Adrenal gland (tissue), 12 donors: ENCODE results near the gene PFKM. TPM values are rescaled to one million over a fixed set of nuclear protein-coding genes. Genes with fewer than 3 reads are reported as not detected.

Experiments used
- DNase-seq, 7 donors: peaks; one replicate each; pipeline ENCODE4 v3.0.0-alpha.2; 2019 to 2020
- H3K27ac ChIP-seq, 5 donors: fragments of 200-600 bp; sonication (generic) in 4 of 5; 1 replicate in 3 of 5; 2 replicates in 2 of 5; pipeline versions ENCODE4 v1.5.1 to v1.8.0; 2016 to 2020; ENCODE audit warnings: mild to moderate bottlenecking in 1 of 5
- H3K27me3 ChIP-seq: fragments of 200-600 bp; 2 replicates; pipeline ENCODE4 v1.8.0; 2021
- H3K36me3 ChIP-seq, 2 donors: fragments of 200-600 bp; replicated peaks in 1 of 2; 1 replicate in 1 of 2; 2 replicates in 1 of 2; pipeline versions ENCODE4 v1.5.1 to v1.8.0; 2018 to 2022
- H3K4me1 ChIP-seq, 2 donors: fragments of 200-600 bp; replicated peaks in 1 of 2; 1 replicate in 1 of 2; 2 replicates in 1 of 2; pipeline versions ENCODE4 v1.5.1 to v1.8.0; 2018 to 2021
- H3K4me3 ChIP-seq, 4 donors: fragments of 200-600 bp; sonication (generic) in 3 of 4; one replicate each; pipeline ENCODE4 v1.5.1; 2016 to 2018
- H3K9me3 ChIP-seq, 3 donors: fragments of 200-600 bp; sonication (generic) in 1 of 3; replicated peaks in 1 of 3; 1 replicate in 2 of 3; 2 replicates in 1 of 3; pipeline versions ENCODE4 v1.5.1 to v1.8.0; 2016 to 2021
- POLR2A ChIP-seq, 2 donors: fragments of 450-650 bp; IDR thresholded peaks; one replicate each; pipeline ENCODE4 v1.6.1; 2017; ENCODE audit warnings: antibody characterized with exemption in 2 of 2, mild to moderate bottlenecking in 2 of 2, moderate library complexity in 1 of 2
- WGBS, 4 donors: extraction: QIAGEN DNeasy Blood & Tissue Kit in 2 of 4; methylation state at CpG; one replicate each; pipeline versions ENCODE4 v1.1.5 to v1.1.7; 2013 to 2017; 5-methylcytosine and 5-hydroxymethylcytosine counted together
- intact Hi-C, 2 donors: fragments of 100-400 bp; cut with DNase I; formaldehyde crosslinking; loops; one replicate each; pipeline versions ENCODE4 v1.14.1 to v1.15.0; 2022 to 2023
- polyA plus RNA-seq, 3 donors: library from polyadenylated mRNA; stranded (reverse); fragments of 200-250 nt in 2 of 3; fragments of 350-450 nt in 1 of 3; fragmentation: Illumina TruSeq in 1 of 3; extraction: RNeasy Lipid Tissue Mini Kit (QIAGEN cat#74804) in 1 of 3; gene quantifications; one replicate each; pipeline ENCODE4 v1.2.3, GENCODE V29; 2013 to 2014
- total RNA-seq, 9 donors: library from RNA; depleted of rRNA in 4 of 9; stranded (reverse); fragments of >200 nt in 4 of 9; fragments of 120-200 nt in 1 of 9; fragmentation: NEBNext Ultra II Directional in 1 of 9; extraction: Animal tissue kit (Norgen Biotek cat#: 25700) in 1 of 9; gene quantifications; one replicate each; pipeline versions ENCODE4 v1.1.0 to v1.2.4, GENCODE V29; 2013 to 2023
- TF ChIP-seq, protein P1 (sequence below), 6 experiments: fragments of 450-650 bp in 4 of 6; fragments of 200-600 bp in 2 of 6; sonication (generic) in 1 of 6; IDR thresholded peaks; 1 replicate in 5 of 6; 2 replicates in 1 of 6; pipeline versions ENCODE4 v1.5.1 to v1.8.0; 2016 to 2021; ENCODE audit warnings: antibody characterized with exemption in 6 of 6, mild to moderate bottlenecking in 2 of 6, moderate library complexity in 1 of 6
- donor health status: healthy with polysubstance abuse.
- donor health status: Bipolar disorder and iron deficiency.
- donor health status: DM: yes; HTN: yes; CAD: no.
- donor health status: DM: no; HTN: no; CAD: no.
- donor health status: DM: no; HTN: no; CAD: no.
- donor health status: DM: yes; HTN: yes; CAD: no.

The PFKM gene
- total and polyA plus RNA-seq, 12 donors, result 44.4 to 183 (median 107) TPM

DNA sequence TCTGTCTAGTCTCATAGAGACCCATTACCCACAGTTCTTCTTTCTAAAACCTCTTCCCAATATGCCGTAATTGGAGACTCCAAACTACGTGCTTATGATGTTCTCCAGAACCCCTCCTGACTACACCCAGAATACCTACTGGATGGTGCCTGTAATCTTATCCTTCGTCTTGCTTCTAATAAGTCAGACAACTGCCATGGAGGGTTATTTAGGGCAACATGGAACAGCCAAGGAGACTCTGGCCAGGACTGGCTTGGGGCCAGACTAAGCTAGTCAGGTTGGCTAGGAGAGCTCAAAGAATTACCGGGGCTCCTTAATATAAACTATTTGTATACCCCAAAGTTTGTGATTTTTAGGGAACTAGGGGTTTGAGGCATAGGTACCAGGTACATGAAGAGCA is 6.8 kb downstream of the PFKM start:
- H3K9me3 ChIP-seq, result no peaks in the 10 kb centered on the region
- WGBS, 4 donors, result 65 to 73% (median 69%) methylated on average over 4 of the region's 4 CpGs
- TF ChIP-seq, protein P1, sequence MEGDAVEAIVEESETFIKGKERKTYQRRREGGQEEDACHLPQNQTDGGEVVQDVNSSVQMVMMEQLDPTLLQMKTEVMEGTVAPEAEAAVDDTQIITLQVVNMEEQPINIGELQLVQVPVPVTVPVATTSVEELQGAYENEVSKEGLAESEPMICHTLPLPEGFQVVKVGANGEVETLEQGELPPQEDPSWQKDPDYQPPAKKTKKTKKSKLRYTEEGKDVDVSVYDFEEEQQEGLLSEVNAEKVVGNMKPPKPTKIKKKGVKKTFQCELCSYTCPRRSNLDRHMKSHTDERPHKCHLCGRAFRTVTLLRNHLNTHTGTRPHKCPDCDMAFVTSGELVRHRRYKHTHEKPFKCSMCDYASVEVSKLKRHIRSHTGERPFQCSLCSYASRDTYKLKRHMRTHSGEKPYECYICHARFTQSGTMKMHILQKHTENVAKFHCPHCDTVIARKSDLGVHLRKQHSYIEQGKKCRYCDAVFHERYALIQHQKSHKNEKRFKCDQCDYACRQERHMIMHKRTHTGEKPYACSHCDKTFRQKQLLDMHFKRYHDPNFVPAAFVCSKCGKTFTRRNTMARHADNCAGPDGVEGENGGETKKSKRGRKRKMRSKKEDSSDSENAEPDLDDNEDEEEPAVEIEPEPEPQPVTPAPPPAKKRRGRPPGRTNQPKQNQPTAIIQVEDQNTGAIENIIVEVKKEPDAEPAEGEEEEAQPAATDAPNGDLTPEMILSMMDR (IDR thresholded peaks at IDR 0.05), result no peak
- TF ChIP-seq POLR2A (IDR thresholded peaks at IDR 0.05), result no peak
- H3K4me3 ChIP-seq, result no peak overlapping the region
- peaks cover 0 to 44% of the 10 kb centered on the region in 2 donors for H3K36me3 ChIP-seq
- H3K4me1 ChIP-seq, result peaks cover 0 to 6% of the 10 kb centered on the region in 2 donors
- peak in 3 of 7 donors; percentile 27 to 34 (median 31) for DNase-seq
- H3K27me3 ChIP-seq, result no peaks in the 10 kb centered on the region
- intact Hi-C loops, result no loop called here
- H3K27ac ChIP-seq, result no peak overlapping the region

DNA sequence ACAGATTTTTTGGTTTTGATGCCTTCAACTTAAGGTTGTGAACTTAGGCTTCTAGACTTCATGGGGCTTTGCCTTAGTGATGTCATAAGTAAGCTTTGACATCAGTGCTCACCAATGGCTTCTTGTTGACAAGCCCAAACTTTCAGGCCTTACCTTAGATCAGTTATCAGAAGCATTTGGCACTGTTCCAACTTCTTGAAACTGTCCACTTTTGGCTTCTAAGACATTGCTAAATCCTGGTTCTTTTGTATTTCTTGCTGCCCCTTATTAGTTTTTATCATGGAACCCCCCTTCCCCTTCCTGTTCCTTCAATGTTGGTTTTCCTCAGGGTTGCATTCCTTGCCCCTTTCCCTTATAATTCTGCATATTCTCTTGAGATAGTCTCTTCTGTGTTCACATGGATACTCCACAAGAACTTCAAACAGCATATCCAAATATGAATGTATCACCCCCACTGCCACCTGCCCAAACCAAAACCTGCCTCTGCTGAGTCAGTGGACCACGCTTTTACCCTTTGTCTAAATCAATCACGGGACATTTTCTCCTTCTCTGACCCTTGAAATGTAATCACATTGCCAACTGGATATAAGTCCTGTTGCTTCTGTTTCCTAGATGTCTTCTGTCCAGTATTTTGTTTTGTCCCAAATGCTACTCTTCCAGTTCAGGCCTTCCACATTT is 7.9 kb downstream of the PFKM start:
- Histone ChIP-seq H3K36me3 (peaks cover 0 to 55% of the 10 kb centered on the region in 2 donors), H3K4me1 (peaks cover 0 to 4% of the 10 kb centered on the region in 2 donors), H3K9me3 (no peaks in the 10 kb centered on the region), H3K4me3 (no peak overlapping the region), H3K27me3 (no peaks in the 10 kb centered on the region), H3K27ac (no peak overlapping the region)
- TF ChIP-seq POLR2A (IDR thresholded peaks at IDR 0.05), result no peak
- TF ChIP-seq, protein P1 (IDR thresholded peaks at IDR 0.05), result no peak
- intact Hi-C loops, result no loop called here
- 98 to 100% (median 98%) methylated on average over 2 of the region's 2 CpGs for WGBS, 4 donors
- no peak for DNase-seq

DNA sequence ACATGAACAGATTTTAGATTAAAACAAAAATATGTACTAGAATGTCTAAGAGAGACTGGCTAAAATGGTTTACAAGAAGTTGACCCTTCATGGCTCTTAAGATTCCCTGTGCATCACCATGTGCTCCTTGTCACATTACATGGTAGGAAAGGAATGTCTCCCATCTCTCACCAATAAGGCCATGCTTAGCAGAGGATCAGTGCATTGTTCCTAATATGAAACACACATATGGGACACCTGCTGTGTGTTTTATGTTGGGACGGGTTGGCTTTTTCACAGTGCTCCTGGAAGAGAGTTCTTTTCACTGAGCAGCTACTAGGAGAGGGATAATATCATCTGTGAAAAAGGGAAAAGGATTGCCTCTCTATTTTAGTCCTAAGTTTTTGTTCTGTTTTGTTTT is 9.6 kb downstream of the PFKM start:
- Histone ChIP-seq H3K36me3 (peaks cover 0 to 59% of the 10 kb centered on the region in 2 donors), H3K27me3 (no peaks in the 10 kb centered on the region), H3K4me1 (peaks cover 0 to 4% of the 10 kb centered on the region in 2 donors), H3K9me3 (no peaks in the 10 kb centered on the region), H3K4me3 (no peak overlapping the region), H3K27ac (no peak overlapping the region)
- no peak for DNase-seq
- 90 to 100% (median 95%) methylated on average over 1 of the region's 1 CpG for WGBS, 4 donors
- intact Hi-C loops, result no loop called here
- TF ChIP-seq POLR2A (IDR thresholded peaks at IDR 0.05), result no peak
- TF ChIP-seq, protein P1 (IDR thresholded peaks at IDR 0.05), result no peak

DNA sequence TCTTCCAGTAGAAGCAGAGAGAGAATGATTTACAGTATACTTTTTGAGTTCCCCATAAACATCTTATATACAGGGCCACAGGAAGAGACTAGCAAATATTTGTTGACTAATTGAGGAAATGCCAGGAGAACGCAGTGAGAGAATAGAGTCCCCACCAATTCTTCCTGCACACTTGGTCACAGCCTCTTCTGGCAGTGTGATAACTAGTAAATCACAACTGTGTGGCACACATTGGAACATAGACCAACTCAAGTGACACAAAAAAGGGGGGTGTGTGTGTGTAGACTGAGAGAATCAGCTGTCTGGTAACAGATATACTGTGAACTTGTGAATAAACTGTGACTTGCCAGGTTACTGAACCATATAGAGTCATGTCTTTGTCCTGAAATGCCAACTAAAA is 10.2 kb downstream of the PFKM start:
- Histone ChIP-seq H3K4me3 (no peak overlapping the region), H3K27me3 (no peaks in the 10 kb centered on the region), H3K4me1 (peaks cover 0 to 4% of the 10 kb centered on the region in 2 donors), H3K9me3 (no peaks in the 10 kb centered on the region), H3K36me3 (peaks cover 0 to 59% of the 10 kb centered on the region in 2 donors), H3K27ac (no peak overlapping the region)
- TF ChIP-seq, protein P1 (IDR thresholded peaks at IDR 0.05), result no peak
- TF ChIP-seq POLR2A (IDR thresholded peaks at IDR 0.05), result no peak
- intact Hi-C loops, result no loop called here
- 90 to 94% (median 93%) methylated on average over 1 of the region's 1 CpG for WGBS, 4 donors
- no peak for DNase-seq
